CD4-positive, alpha-beta T cell treated with Interleukin-6 at 100 ng/mL for 8 hours (primary cell): ENCODE measurements around the gene SLC22A12.

Experiments
- DNase-seq: peaks from one replicate; pipeline ENCODE4 v3.0.0-alpha.2; 2020; ENCODE audit warnings: mixed read lengths, low spot score

Gene SLC22A12

GRCh38 chr11:64648551-64648950 is 57.5 kb downstream of the SLC22A12 start:
- DNase-seq = no peak

DNA sequence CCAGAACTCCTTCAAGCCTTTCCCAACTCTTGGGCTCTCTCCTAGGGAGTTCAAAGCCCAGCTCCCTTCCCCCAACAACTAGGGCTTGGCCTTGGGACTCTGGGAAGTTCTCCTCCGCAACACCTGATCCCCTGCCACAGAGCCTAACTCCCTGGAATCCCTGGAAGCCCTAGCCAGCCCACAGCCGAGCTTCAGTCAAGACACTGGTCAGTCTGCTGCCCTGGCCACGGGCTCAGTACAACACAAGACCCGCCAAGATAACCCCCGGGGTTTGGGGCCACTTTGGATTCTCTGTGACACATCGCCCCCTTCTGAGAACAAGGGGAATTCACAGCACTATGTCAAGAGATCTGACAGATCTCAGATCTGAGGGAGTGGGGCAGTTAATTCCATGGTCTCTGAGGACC is 58.3 kb downstream of the SLC22A12 start:
- DNase-seq = no peak

GRCh38 chr11:64650923-64651523 is 60.0 kb downstream of the SLC22A12 start:
- no peak for DNase-seq
